Testis (tissue), 2 donors: ENCODE measurements around the gene SHBG.

Experiments
- CTCF ChIP-seq, 3 experiments: fragments of 450-650 bp in 2 of 3; fragments of 200-600 bp in 1 of 3; sonication (generic) in 1 of 3; IDR thresholded peaks; one replicate each; pipeline ENCODE4 v1.5.1; 2016 to 2019; ENCODE audit warnings: antibody characterized with exemption in 3 of 3, mild to moderate bottlenecking in 2 of 3, moderate library complexity in 1 of 3
- POLR2A ChIP-seq: fragments of 450-650 bp; IDR thresholded peaks from one replicate; pipeline ENCODE4 v1.6.1; 2017; ENCODE audit warnings: antibody characterized with exemption, mild to moderate bottlenecking, moderate library complexity

- no peak for TF ChIP-seq CTCF (IDR thresholded peaks at IDR 0.05)
- TF ChIP-seq POLR2A: no peak
Observed at GRCh38 chr17:7646457-7646856, 16.5 kb downstream of the SHBG start.
